Measurements from ENCODE around the gene TMEM175.
"Not testable (repeated sequence)": the region's sequence is repeated elsewhere in the genome, so short reads cannot be mapped to it uniquely, and the experiment has no call there.

DNA sequence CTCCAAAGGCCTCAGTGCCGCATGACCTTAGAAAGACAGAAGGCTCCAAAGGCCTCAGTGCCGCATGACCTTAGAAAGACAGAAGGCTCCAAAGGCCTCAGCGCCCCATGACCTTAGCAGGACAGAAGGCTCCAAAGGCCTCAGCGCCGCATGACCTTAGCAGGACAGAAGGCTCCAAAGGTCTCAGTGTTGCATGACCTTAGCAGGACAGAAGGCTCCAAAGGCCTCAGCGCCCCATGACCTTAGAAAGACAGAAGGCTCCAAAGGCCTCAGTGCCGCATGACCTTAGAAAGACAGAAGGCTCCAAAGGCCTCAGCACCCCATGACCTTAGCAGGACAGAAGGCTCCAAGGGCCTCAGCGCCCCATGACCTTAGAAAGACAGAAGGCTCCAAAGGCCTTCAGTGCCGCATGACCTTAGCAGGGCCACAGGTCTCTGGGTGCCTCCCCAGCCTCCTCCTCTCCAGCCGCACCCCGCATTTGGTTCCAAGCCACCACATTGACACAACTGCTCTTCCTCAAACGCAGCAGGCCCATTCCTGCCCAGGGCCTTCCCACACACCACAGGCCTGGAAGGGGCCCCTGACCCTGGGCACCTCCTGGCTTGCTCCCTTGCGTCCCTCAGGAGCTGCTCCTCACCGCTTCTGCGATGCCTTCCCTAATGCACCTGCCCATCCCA is 13.1 kb upstream of the TMEM175 start:
- TF ChIP-seq POLR2A (IDR thresholded peaks at IDR 0.05; ENCODE audit: low read length); GATA1 (IDR thresholded peaks at IDR 0.05; ENCODE audit: low read depth, low read length): not testable (repeated sequence)
